ENCODE data around the gene FGF2.

DNA sequence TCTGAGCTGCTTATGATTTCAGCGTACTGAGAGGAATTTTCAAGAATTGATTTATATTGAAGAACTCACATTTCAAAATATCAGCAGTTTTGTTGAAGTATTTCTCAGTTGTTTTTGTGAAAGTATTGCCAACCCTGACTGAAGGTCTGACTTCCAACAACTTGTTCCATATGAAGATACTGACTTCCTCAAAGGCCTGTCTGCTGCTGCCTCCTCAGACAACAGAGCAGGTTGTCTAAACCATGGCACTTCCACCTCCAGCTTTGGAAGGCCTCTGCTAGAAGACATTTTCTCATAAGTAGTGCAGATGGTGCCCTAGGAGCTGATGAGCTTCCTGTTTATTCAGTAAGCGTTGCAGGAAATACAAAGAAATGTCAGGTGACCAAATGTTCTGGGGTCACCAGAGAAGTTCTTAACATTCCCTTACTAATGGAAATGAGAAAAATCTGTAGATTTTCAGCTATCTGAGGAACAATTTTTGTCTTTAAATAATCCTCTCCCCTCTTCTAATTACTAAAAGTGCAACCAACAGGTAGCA is 28.8 kb downstream of the FGF2 start:
- TF ChIP-seq, protein P1, sequence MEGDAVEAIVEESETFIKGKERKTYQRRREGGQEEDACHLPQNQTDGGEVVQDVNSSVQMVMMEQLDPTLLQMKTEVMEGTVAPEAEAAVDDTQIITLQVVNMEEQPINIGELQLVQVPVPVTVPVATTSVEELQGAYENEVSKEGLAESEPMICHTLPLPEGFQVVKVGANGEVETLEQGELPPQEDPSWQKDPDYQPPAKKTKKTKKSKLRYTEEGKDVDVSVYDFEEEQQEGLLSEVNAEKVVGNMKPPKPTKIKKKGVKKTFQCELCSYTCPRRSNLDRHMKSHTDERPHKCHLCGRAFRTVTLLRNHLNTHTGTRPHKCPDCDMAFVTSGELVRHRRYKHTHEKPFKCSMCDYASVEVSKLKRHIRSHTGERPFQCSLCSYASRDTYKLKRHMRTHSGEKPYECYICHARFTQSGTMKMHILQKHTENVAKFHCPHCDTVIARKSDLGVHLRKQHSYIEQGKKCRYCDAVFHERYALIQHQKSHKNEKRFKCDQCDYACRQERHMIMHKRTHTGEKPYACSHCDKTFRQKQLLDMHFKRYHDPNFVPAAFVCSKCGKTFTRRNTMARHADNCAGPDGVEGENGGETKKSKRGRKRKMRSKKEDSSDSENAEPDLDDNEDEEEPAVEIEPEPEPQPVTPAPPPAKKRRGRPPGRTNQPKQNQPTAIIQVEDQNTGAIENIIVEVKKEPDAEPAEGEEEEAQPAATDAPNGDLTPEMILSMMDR (IDR thresholded peaks at IDR 0.05) = no peak
- TF ChIP-seq POLR2A (IDR thresholded peaks at IDR 0.05) = no peak

Data from uterus (tissue), 2 donors.